ENCODE measurements around the gene PDIA2.
"Not testable (repeated sequence)": the region's sequence is repeated elsewhere in the genome, so short reads cannot be mapped to it uniquely, and the experiment has no call there.

PDIA2 gene

GRCh38 chr16:252366-253337, 30.3 kb upstream of the PDIA2 start:
- no peaks in the 10 kb centered on the region for H3K9me3 ChIP-seq (ENCODE audit: severe bottlenecking)
- no peak overlapping the region for H3K4me3 ChIP-seq (ENCODE audit: severe bottlenecking)
- H3K27me3 ChIP-seq (ENCODE audit: insufficient read depth, poor library complexity, severe bottlenecking): no peaks in the 10 kb centered on the region
- H3K4me1 ChIP-seq (ENCODE audit: insufficient read depth, poor library complexity, severe bottlenecking): no peaks in the 10 kb centered on the region
- TF ChIP-seq, protein P1, sequence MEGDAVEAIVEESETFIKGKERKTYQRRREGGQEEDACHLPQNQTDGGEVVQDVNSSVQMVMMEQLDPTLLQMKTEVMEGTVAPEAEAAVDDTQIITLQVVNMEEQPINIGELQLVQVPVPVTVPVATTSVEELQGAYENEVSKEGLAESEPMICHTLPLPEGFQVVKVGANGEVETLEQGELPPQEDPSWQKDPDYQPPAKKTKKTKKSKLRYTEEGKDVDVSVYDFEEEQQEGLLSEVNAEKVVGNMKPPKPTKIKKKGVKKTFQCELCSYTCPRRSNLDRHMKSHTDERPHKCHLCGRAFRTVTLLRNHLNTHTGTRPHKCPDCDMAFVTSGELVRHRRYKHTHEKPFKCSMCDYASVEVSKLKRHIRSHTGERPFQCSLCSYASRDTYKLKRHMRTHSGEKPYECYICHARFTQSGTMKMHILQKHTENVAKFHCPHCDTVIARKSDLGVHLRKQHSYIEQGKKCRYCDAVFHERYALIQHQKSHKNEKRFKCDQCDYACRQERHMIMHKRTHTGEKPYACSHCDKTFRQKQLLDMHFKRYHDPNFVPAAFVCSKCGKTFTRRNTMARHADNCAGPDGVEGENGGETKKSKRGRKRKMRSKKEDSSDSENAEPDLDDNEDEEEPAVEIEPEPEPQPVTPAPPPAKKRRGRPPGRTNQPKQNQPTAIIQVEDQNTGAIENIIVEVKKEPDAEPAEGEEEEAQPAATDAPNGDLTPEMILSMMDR (IDR thresholded peaks at IDR 0.05; ENCODE audit: poor library complexity, severe bottlenecking): no peak
- no peak for ATAC-seq (ENCODE audit: low read depth)
- DNase-seq (ENCODE audit: low spot score): no peak
- H3K27ac ChIP-seq (ENCODE audit: poor library complexity, severe bottlenecking): no peak overlapping the region
- H3K36me3 ChIP-seq (ENCODE audit: low read depth): peaks cover 12% of the 10 kb centered on the region

DNA sequence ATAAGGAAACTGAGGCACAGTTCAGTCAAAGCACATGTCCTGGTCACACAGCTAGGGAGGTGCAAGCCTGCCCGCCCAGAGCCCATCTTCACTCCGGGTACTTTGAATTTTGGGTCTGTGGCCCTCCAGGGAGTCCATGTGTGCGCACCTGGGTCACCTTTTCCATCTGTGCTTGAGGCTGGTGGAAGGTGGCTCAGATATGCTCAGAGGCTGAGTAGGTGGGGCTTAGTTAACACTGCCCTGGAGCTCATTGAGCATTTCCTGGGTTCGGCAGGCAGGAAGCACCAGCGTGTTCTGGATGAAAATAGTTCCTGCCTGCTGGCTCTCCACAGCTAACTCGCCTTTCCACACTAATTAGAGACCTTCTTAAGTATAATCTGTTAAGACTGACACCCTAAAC, 29.1 kb upstream of the PDIA2 start:
- no peaks in the 10 kb centered on the region for H3K9me3 ChIP-seq (ENCODE audit: severe bottlenecking)
- DNase-seq (ENCODE audit: low spot score) (no peak), ATAC-seq (ENCODE audit: low read depth) (no peak)
- no peaks in the 10 kb centered on the region for H3K4me1 ChIP-seq (ENCODE audit: insufficient read depth, poor library complexity, severe bottlenecking)
- TF ChIP-seq, protein P1 (IDR thresholded peaks at IDR 0.05; ENCODE audit: poor library complexity, severe bottlenecking): no peak
- H3K4me3 ChIP-seq (ENCODE audit: severe bottlenecking): no peak overlapping the region
- H3K36me3 ChIP-seq (ENCODE audit: low read depth): peaks cover 12% of the 10 kb centered on the region
- H3K27me3 ChIP-seq (ENCODE audit: insufficient read depth, poor library complexity, severe bottlenecking): no peaks in the 10 kb centered on the region
- no peak overlapping the region for H3K27ac ChIP-seq (ENCODE audit: poor library complexity, severe bottlenecking)

GRCh38 chr16:254461-254860, 28.5 kb upstream of the PDIA2 start:
- Histone ChIP-seq H3K27me3 (ENCODE audit: insufficient read depth, poor library complexity, severe bottlenecking) (no peaks in the 10 kb centered on the region), H3K36me3 (ENCODE audit: low read depth) (peaks cover 17% of the 10 kb centered on the region), H3K4me3 (ENCODE audit: severe bottlenecking) (no peak overlapping the region), H3K4me1 (ENCODE audit: insufficient read depth, poor library complexity, severe bottlenecking) (no peaks in the 10 kb centered on the region), H3K9me3 (ENCODE audit: severe bottlenecking) (no peaks in the 10 kb centered on the region), H3K27ac (ENCODE audit: poor library complexity, severe bottlenecking) (no peak overlapping the region)
- ATAC-seq (ENCODE audit: low read depth): no peak
- no peak for DNase-seq (ENCODE audit: low spot score)
- TF ChIP-seq, protein P1 (IDR thresholded peaks at IDR 0.05; ENCODE audit: poor library complexity, severe bottlenecking): no peak

DNA sequence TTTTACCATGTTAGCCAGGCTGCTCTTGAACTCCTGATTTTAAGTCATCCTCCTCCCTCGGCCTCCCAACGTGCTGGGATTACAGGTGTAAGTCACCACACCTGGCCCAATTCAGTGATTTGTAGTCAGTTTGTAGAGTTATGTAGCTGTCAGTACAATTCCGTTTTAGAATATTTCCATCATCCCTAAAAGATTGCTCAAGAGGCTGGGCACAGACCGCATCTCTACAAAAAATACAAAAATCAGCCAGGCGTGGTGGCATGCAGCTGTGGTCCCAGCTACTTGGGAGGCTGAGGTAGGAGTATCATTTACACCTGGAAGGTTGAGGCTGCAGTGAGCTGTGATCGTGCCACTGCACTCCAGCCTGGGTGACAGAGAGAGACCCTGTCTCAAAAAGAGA, 27.8 kb upstream of the PDIA2 start:
- Histone ChIP-seq H3K9me3 (ENCODE audit: severe bottlenecking) (no peaks in the 10 kb centered on the region), H3K27me3 (ENCODE audit: insufficient read depth, poor library complexity, severe bottlenecking) (no peaks in the 10 kb centered on the region), H3K4me3 (ENCODE audit: severe bottlenecking) (no peak overlapping the region), H3K4me1 (ENCODE audit: insufficient read depth, poor library complexity, severe bottlenecking) (no peaks in the 10 kb centered on the region), H3K36me3 (ENCODE audit: low read depth) (peaks cover 16% of the 10 kb centered on the region), H3K27ac (ENCODE audit: poor library complexity, severe bottlenecking) (no peak overlapping the region)
- DNase-seq (ENCODE audit: low spot score) (no peak), ATAC-seq (ENCODE audit: low read depth) (no peak)
- TF ChIP-seq, protein P1 (IDR thresholded peaks at IDR 0.05; ENCODE audit: poor library complexity, severe bottlenecking): no peak

DNA sequence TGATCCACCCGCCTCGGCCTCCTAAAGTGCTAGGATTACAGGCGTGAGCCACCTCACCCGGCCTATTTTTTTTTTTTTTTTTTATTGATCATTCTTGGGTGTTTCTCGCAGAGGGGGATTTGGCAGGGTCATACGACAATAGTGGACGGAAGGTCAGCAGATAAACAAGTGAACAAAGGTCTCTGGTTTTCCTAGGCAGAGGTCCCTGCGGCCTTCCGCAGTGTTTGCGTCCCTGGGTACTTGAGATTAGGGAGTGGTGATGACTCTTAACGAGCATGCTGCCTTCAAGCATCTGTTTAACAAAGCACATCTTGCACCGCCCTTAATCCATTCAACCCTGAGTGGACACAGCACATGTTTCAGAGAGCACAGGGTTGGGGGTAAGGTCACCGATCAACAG, 24.9 kb upstream of the PDIA2 start:
- H3K9me3 ChIP-seq (ENCODE audit: severe bottlenecking); H3K4me1 ChIP-seq (ENCODE audit: insufficient read depth, poor library complexity, severe bottlenecking); DNase-seq (ENCODE audit: low spot score); H3K27me3 ChIP-seq (ENCODE audit: insufficient read depth, poor library complexity, severe bottlenecking); H3K4me3 ChIP-seq (ENCODE audit: severe bottlenecking); H3K27ac ChIP-seq (ENCODE audit: poor library complexity, severe bottlenecking); ATAC-seq (ENCODE audit: low read depth): not testable (repeated sequence)
- peaks cover 11% of the 10 kb centered on the region for H3K36me3 ChIP-seq (ENCODE audit: low read depth)
